Measurements from ENCODE around the gene BTNL9.
"Not testable (repeated sequence)": the region's sequence is repeated elsewhere in the genome, so short reads cannot be mapped to it uniquely, and the experiment has no call there.

Gene BTNL9

GRCh38 chr5:181039931-181040630 is at the start of gene BTNL9:
Gene BTNL9 (plus strand): TSS chr5:181040266. CDS start chr5:181045490, 5,224 bp downstream.
- DNase-seq: no peak

DNA sequence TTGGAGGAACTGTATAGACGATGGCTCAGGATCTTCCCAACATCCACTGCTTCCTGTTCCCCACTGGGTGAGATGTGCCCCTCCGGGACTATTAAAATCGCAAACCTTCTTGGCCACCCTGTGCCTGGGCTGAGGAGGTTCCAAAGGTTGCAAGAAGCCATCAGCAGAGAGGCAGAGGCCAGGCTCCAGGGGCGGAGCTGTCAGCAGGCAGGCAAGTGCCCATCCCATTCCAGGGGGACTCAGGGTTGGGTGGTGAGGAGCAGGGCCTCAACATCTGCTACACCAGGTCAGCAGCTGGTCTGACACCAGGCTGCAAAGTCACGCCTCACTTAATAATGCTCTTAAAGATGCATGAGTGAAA is 49.2 kb upstream of the BTNL9 start:
- DNase-seq: no peak

DNA sequence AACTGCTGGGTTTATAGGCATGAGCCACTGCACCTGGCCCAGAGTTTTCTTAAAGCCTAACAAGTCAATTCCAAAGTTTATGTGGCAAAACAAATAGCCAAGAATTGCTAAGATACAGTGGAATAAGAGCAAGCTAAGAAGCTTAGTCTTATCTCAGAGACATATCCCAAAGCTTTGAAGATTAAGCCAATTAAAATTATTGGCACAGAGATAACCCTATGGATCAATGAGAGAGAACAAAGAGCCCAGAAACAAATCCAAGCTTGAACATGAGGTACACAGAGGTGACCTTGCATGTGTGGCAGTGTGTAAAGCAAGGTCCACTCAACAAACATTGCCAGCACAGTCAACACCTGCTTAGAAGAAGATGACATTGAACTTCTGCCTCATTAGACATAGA is 38.1 kb upstream of the BTNL9 start:
- DNase-seq: no peak

GRCh38 chr5:181005791-181006190 is 34.3 kb upstream of the BTNL9 start:
- DNase-seq: no peak

GRCh38 chr5:181008136-181008535 is 31.9 kb upstream of the BTNL9 start:
- DNase-seq: no peak

- not testable (repeated sequence) for DNase-seq
Observed at GRCh38 chr5:181010018-181010417, 30.0 kb upstream of the BTNL9 start.

GRCh38 chr5:181014654-181015053 is 25.4 kb upstream of the BTNL9 start:
- not testable (repeated sequence) for DNase-seq

DNA sequence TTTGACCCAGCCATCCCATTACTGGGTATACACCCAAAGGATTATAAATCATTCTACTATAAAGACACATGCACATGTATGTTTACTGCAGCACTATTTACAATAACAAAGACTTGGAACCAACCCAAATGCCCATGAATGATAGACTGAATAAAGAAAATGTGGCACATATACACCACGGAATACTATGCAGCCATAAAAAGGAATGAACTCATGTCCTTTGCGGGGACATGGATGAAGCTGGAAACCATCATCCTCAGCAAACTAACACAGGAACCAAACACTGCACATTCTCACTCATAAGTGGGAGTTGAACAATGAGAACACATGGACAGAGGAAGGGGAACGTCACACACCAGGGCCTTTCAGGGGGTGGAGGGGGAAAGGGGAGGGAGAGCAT is 22.6 kb upstream of the BTNL9 start:
- DNase-seq: not testable (repeated sequence)

DNA sequence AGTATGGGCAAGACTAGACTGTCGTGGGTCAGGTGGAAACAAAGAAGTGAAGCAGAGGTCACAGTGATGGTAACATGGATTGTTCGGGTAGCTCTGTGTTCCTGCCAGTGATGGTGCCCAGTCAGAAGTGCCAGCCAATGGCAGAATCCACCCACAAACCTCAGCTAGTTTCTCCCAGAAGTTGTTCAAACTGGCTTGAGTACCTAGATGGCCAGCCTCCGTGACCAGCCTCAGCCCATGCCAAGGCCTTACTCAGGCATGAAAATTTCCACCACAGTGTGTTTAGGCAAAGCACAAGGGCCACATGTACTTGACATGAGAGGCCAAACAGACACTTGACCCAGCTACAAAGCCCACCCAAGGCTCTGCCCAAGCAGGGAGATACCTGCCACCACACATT is 19.4 kb upstream of the BTNL9 start:
- DNase-seq: no peak

GRCh38 chr5:181024245-181025064 is 15.6 kb upstream of the BTNL9 start:
- no peak for DNase-seq

GRCh38 chr5:181027452-181028031 is 12.5 kb upstream of the BTNL9 start:
- no peak for DNase-seq

DNA sequence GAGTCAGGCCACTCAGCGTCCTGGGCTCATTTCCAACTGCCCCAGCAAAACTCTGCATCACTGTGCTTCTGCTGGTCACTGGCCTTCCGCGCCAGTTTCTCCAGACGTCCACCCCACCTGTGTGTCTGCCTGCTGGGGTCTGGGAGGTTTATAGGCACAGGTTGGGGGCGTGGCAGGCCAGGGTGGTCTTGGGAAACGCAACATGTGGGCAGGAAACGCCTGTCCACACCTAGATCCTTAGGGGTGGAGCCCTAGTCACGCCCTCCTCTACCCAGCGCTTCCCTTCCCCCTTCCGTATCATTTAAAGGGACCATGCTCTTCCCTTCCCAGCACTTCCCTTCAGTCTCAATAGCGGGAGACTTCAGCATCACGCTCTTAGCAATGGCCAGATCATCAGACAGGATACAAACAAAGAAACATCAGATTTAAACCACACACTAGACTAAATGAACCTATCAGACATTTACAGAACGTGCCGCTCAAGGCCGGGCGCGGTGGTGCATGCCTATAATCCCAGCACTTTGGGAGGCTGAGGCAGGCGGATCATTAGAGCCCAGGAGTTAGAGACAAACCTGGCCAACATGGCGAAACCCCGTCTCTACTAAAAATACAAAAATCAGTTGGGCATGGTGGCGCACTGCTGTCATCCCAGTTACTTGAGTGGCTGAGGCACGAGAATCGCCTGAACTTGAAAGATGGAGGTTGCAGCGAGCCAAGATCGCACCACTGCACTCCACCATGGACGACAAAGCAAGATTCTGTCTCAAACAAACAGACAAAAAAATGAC is 11.8 kb upstream of the BTNL9 start:
- DNase-seq: no peak

DNA sequence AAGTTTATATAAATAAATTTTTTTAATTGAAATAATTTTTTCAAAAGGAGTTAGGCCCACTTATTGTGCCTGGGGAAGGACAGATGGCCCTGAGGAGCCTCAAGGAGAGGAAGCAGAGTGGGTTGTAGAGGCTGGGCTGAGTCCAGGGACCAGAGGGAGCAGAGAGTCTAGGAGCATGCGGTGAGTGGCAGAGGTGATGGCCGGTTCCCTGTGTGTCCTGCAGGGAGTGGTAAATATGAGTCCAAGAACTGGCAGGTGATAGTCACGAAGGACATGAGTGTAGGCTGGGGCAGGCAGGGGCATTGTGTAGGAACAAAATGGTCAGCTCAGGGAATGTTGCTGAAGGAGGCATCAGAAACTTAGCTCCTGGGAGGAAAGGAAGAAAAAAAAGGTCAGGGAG is 8.3 kb upstream of the BTNL9 start:
- no peak for DNase-seq

DNA sequence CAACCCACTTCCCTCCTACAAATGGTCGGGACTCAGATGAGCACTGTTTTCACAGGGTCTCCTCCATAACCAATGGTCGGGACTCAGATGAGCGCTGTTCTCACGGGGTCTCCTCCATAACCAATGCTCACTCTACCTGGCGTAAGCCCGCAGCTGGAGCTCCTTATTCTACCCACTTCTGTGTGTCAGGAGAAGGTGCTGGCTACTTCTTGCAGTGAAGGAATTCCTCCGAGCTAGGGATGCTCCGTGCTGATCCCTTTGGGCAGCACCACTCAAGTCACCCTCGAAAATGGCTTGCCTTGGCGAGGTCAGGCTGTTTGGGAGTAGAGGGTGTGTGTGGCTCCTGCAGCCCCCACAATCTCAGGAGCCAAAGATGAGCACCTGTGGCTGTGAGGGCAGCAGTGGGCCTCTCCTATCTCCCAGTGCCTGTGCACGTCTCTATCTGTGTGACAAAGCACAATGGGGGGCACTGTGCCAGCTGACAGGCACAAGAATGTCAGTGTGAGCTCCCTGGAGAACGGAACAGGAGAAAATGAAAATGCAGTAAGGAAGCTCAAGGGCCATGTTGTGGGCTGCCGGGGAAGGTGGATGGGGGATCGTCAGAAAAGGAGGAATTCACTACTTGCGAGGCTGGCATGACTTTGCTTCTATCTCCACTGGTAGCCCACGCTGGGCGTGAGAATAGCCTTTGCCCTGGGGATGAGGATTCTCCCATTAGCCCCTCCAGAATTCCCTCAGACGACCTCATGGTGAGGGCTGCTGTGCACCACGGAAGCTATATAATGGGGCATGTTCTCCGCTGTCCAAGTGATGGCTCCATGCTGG is 3.9 kb upstream of the BTNL9 start:
- DNase-seq: no peak

GRCh38 chr5:181036816-181037364 is 3.2 kb upstream of the BTNL9 start:
- no peak for DNase-seq

- DNase-seq: no peak
Observed at GRCh38 chr5:181037365-181037861, 2.7 kb upstream of the BTNL9 start.

GRCh38 chr5:181039471-181039870 is 595 bp upstream of the BTNL9 start:
- no peak for DNase-seq

- no peak for DNase-seq
Observed at GRCh38 chr5:181040631-181040945, 522 bp downstream of the BTNL9 start.

GRCh38 chr5:181041043-181041442 is 977 bp downstream of the BTNL9 start:
- no peak for DNase-seq

DNA sequence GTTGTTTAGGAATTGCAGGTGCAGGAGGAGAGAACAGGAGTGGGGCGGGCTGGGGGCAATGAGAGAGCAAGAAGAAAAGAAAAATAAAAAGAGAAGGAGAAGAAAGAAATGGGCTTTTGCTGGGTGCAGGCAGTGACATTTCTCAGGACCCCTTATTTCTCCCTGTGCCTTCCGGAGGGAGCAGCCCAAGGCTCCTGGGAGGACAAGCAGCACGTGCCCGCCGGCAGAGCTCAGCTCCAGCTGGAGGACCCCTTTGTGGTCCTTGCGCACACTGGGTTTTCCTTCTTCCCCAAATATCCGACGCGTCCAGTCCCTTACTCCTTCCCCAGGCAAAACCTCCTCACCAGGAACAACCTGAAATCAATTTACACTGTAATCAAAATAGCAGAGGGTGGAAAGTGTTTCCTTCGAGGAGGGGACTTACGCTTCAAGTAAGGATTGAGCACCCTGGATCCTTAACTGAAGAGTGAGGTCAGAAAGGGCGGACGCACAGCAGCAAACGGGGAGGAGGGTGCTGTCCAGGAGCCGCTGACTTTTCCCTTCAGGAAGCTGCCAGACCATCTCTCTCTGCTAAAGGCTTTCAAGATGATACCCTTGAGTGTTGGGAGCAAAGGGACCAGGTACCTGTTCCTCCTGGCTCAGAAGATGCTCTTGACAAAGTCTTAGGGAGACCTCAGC is 2.1 kb downstream of the BTNL9 start:
- no peak for DNase-seq

DNA sequence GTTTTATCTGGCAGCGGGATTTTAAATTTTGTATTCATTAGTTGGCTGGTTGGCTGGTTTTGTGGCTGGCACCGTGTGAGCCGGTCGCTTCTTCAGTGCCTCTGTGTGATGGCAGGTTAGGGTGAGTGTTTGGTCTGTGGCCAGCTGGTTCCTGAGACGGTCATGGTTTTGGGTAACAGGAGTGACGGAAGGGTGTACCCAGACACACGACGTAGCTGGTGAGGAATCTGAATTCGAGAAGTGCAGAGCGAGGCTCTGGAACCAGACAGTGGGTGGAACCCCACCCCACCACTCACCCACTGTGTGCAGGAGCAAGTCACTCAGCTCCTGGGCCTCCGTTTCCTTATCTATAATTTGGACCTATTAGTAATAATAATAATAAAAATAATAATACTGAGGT is 2.7 kb downstream of the BTNL9 start:
- DNase-seq: no peak

Data from CD4-positive, alpha-beta T cell treated with Interleukin-15 for 1 hour (primary cell).